Prostate gland (tissue), 2 donors: Measurements from ENCODE around the gene RBKS.

Experiments used
- CTCF ChIP-seq, 4 experiments: fragments of 200-600 bp in 2 of 4; fragments of 450-650 bp in 2 of 4; sonication (generic) in 2 of 4; IDR thresholded peaks; 1 replicate in 3 of 4; 2 replicates in 1 of 4; pipeline ENCODE4 v1.5.1; 2016 to 2019; ENCODE audit warnings: antibody characterized with exemption in 4 of 4, mild to moderate bottlenecking in 2 of 4, moderate library complexity in 2 of 4
- POLR2AphosphoS5 ChIP-seq: sonication (generic); formaldehyde crosslinking; IDR thresholded peaks from one replicate; pipeline ENCODE4 v1.6.1; 2017; ENCODE audit warnings: antibody characterized with exemption

- TF ChIP-seq CTCF (IDR thresholded peaks at IDR 0.05): no peak
- no peak for TF ChIP-seq POLR2AphosphoS5
These were observed 5.6 kb downstream of the RBKS start for GRCh38 chr2:27884601-27885000.
